K562 (cell line): ENCODE results near the gene NOLC1. TPM values are rescaled to one million over a fixed set of nuclear protein-coding genes. Genes with fewer than 3 reads are reported as not detected.

ENCODE experiments used
- BCOR ChIP-seq: fragments of 450-650 bp; IDR thresholded peaks from 2 replicates; pipeline ENCODE4 v1.6.1; 2016
- CHD4 ChIP-seq: fragments of 200-600 bp; sonication (generic); IDR thresholded peaks from 3 replicates; pipeline ENCODE4 v1.6.1; 2012; ENCODE audit warnings: low read depth, mild to moderate bottlenecking, mixed read lengths, low read length, inconsistent platforms; ENCODE audit not compliant: insufficient read depth, insufficient replicate concordance, poor library complexity, severe bottlenecking
- HDAC6 ChIP-seq: IDR thresholded peaks from 2 replicates; pipeline ENCODE4 v1.6.1; 2012; ENCODE audit warnings: low read depth, mild to moderate bottlenecking, control low read depth, inconsistent platforms, low read length, moderate library complexity
- IRF9 ChIP-seq: fragments of 450-650 bp; IDR thresholded peaks from 2 replicates; pipeline ENCODE4 v1.6.1; 2016; ENCODE audit warnings: missing biosample characterization, missing genetic modification characterization
- JUND ChIP-seq, 2 experiments: IDR thresholded peaks; 2 replicates in 1 of 2; 3 replicates in 1 of 2; pipeline ENCODE4 v1.6.1; 2011; ENCODE audit warnings: borderline replicate concordance in 2 of 2, low read depth in 2 of 2, low read length in 2 of 2, improper control_type of control experiment in 1 of 2, missing biosample characterization in 1 of 2, missing genetic modification characterization in 1 of 2, missing genetic modification reagents in 1 of 2
- MEF2D ChIP-seq: conservative IDR thresholded peaks from 2 replicates; pipeline ENCODE4 v1.6.1; 2016; ENCODE audit warnings: low read depth, missing genetic modification characterization, missing compliant biosample characterization
- NEUROD1 ChIP-seq: fragments of 150-350 bp; IDR thresholded peaks from 2 replicates; pipeline ENCODE4 v1.6.1; 2014; ENCODE audit warnings: borderline replicate concordance, low read length, low read depth; ENCODE audit not compliant: partially characterized antibody
- NR2C2 ChIP-seq, 2 experiments: fragments of 200-800 bp in 1 of 2; sonication (Bioruptor generic) in 1 of 2; sonication (generic) in 1 of 2; formaldehyde crosslinking in 1 of 2; IDR thresholded peaks; 2 replicates each; pipeline versions ENCODE4 v1.6.1 to v1.8.0; 2016 to 2022; ENCODE audit warnings: mild to moderate bottlenecking in 1 of 2, missing compliant biosample characterization in 1 of 2, missing genetic modification characterization in 1 of 2, missing genetic modification reagents in 1 of 2
- PML ChIP-seq: IDR thresholded peaks from 2 replicates; pipeline ENCODE4 v1.6.1; 2012; ENCODE audit warnings: low read length, inconsistent platforms
- ZNF3 ChIP-seq: fragments of 250-450 bp; sonication (Bioruptor Pico); IDR thresholded peaks from 2 replicates; pipeline ENCODE4 v1.5.0; 2021; ENCODE audit warnings: mild to moderate bottlenecking, moderate library complexity
- polyA plus RNA-seq, 8 experiments: library from polyadenylated mRNA; depleted of rRNA in 4 of 8; stranded (reverse) in 5 of 8; unstranded in 3 of 8; fragments of >200 nt; fragmentation: Nextera tagmentation in 2 of 8; fragmentation: Illumina TruSeq in 1 of 8; extraction: Ambion mirVana in 2 of 8; extraction: Trizol in 1 of 8; gene quantifications; 2 replicates each; pipeline versions ENCODE4 v1.2.1 to v1.2.3, GENCODE V29; 2011 to 2014; ENCODE audit warnings: inconsistent platforms in 1 of 8, missing spikeins in 1 of 8
- total RNA-seq, 7 experiments: library from RNA; depleted of rRNA in 6 of 7; stranded (reverse); fragments of >200 nt in 6 of 7; fragmentation: Illumina TruSeq in 2 of 7; extraction: Trizol in 2 of 7; gene quantifications; 2 replicates each; pipeline versions ENCODE4 v1.2.1 to v1.2.3, GENCODE V29; 2011 to 2021; ENCODE audit warnings: low replicate concordance in 1 of 7
- TF ChIP-seq, protein P1 (sequence below): fragments of 450-650 bp; IDR thresholded peaks from 2 replicates; pipeline ENCODE4 v1.6.1; 2016; ENCODE audit warnings: mild to moderate bottlenecking, moderate library complexity
- TF ChIP-seq, protein P2 (sequence below): fragments of 250-450 bp; sonication (Bioruptor Pico); IDR thresholded peaks from 2 replicates; pipeline ENCODE4 v1.8.0; 2022; ENCODE audit warnings: inconsistent platforms

The NOLC1 gene
- total and polyA plus RNA-seq, 9 of the 15 experiments (the other 6 are each of a cell fraction or from before 2014, with no cell fraction given) = 102 to 310 (median 165) TPM

- TF ChIP-seq CHD4 = no peak
- TF ChIP-seq, protein P1, sequence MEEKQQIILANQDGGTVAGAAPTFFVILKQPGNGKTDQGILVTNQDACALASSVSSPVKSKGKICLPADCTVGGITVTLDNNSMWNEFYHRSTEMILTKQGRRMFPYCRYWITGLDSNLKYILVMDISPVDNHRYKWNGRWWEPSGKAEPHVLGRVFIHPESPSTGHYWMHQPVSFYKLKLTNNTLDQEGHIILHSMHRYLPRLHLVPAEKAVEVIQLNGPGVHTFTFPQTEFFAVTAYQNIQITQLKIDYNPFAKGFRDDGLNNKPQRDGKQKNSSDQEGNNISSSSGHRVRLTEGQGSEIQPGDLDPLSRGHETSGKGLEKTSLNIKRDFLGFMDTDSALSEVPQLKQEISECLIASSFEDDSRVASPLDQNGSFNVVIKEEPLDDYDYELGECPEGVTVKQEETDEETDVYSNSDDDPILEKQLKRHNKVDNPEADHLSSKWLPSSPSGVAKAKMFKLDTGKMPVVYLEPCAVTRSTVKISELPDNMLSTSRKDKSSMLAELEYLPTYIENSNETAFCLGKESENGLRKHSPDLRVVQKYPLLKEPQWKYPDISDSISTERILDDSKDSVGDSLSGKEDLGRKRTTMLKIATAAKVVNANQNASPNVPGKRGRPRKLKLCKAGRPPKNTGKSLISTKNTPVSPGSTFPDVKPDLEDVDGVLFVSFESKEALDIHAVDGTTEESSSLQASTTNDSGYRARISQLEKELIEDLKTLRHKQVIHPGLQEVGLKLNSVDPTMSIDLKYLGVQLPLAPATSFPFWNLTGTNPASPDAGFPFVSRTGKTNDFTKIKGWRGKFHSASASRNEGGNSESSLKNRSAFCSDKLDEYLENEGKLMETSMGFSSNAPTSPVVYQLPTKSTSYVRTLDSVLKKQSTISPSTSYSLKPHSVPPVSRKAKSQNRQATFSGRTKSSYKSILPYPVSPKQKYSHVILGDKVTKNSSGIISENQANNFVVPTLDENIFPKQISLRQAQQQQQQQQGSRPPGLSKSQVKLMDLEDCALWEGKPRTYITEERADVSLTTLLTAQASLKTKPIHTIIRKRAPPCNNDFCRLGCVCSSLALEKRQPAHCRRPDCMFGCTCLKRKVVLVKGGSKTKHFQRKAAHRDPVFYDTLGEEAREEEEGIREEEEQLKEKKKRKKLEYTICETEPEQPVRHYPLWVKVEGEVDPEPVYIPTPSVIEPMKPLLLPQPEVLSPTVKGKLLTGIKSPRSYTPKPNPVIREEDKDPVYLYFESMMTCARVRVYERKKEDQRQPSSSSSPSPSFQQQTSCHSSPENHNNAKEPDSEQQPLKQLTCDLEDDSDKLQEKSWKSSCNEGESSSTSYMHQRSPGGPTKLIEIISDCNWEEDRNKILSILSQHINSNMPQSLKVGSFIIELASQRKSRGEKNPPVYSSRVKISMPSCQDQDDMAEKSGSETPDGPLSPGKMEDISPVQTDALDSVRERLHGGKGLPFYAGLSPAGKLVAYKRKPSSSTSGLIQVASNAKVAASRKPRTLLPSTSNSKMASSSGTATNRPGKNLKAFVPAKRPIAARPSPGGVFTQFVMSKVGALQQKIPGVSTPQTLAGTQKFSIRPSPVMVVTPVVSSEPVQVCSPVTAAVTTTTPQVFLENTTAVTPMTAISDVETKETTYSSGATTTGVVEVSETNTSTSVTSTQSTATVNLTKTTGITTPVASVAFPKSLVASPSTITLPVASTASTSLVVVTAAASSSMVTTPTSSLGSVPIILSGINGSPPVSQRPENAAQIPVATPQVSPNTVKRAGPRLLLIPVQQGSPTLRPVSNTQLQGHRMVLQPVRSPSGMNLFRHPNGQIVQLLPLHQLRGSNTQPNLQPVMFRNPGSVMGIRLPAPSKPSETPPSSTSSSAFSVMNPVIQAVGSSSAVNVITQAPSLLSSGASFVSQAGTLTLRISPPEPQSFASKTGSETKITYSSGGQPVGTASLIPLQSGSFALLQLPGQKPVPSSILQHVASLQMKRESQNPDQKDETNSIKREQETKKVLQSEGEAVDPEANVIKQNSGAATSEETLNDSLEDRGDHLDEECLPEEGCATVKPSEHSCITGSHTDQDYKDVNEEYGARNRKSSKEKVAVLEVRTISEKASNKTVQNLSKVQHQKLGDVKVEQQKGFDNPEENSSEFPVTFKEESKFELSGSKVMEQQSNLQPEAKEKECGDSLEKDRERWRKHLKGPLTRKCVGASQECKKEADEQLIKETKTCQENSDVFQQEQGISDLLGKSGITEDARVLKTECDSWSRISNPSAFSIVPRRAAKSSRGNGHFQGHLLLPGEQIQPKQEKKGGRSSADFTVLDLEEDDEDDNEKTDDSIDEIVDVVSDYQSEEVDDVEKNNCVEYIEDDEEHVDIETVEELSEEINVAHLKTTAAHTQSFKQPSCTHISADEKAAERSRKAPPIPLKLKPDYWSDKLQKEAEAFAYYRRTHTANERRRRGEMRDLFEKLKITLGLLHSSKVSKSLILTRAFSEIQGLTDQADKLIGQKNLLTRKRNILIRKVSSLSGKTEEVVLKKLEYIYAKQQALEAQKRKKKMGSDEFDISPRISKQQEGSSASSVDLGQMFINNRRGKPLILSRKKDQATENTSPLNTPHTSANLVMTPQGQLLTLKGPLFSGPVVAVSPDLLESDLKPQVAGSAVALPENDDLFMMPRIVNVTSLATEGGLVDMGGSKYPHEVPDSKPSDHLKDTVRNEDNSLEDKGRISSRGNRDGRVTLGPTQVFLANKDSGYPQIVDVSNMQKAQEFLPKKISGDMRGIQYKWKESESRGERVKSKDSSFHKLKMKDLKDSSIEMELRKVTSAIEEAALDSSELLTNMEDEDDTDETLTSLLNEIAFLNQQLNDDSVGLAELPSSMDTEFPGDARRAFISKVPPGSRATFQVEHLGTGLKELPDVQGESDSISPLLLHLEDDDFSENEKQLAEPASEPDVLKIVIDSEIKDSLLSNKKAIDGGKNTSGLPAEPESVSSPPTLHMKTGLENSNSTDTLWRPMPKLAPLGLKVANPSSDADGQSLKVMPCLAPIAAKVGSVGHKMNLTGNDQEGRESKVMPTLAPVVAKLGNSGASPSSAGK = no peak
- TF ChIP-seq, protein P2, sequence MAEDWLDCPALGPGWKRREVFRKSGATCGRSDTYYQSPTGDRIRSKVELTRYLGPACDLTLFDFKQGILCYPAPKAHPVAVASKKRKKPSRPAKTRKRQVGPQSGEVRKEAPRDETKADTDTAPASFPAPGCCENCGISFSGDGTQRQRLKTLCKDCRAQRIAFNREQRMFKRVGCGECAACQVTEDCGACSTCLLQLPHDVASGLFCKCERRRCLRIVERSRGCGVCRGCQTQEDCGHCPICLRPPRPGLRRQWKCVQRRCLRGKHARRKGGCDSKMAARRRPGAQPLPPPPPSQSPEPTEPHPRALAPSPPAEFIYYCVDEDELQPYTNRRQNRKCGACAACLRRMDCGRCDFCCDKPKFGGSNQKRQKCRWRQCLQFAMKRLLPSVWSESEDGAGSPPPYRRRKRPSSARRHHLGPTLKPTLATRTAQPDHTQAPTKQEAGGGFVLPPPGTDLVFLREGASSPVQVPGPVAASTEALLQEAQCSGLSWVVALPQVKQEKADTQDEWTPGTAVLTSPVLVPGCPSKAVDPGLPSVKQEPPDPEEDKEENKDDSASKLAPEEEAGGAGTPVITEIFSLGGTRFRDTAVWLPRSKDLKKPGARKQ (CRISPR knock-in tag) = no peak
- TF ChIP-seq HDAC6 = no peak
- TF ChIP-seq ZNF3 (CRISPR knock-in tag) = no peak
- TF ChIP-seq IRF9 = no peak
- peak; percentile 42; the same call in 1 of the 2 replicates for TF ChIP-seq JUND (IDR thresholded peaks at IDR 0.05; ENCODE audit: borderline replicate concordance, low read depth, low read length)
- no peak; the same call in 2 of the 3 replicates for TF ChIP-seq JUND (tag; IDR thresholded peaks at IDR 0.05; ENCODE audit: borderline replicate concordance, low read depth, low read length)
- no peak for TF ChIP-seq NR2C2 (CRISPR knock-in tag; IDR thresholded peaks at IDR 0.05)
- no peak; the same call in 1 of the 2 replicates for TF ChIP-seq NR2C2 (tag; IDR thresholded peaks at IDR 0.05)
- TF ChIP-seq PML = no peak; the same call in none of the 2 replicates
- peak; percentile 77 for TF ChIP-seq NEUROD1
- TF ChIP-seq BCOR = peak; percentile 96
- TF ChIP-seq MEF2D = no peak
These were observed 39.9 kb upstream of the NOLC1 start (continued) for GRCh38 chr10:102112210-102112817.
